Neural cell (in vitro differentiated cells): Measurements from ENCODE around the gene ALB. TPM values are rescaled to one million over a fixed set of nuclear protein-coding genes. Genes with fewer than 3 reads are reported as not detected.

Source experiments
- H2AFZ ChIP-seq: fragments of 200-600, 300-800 bp; sonication (generic), shearing (Covaris generic); 2 replicates; pipeline ENCODE4 v1.6.0; 2014; ENCODE audit warnings: low read depth, mild to moderate bottlenecking, antibody characterized with exemption, low read length, moderate library complexity
- H3F3A ChIP-seq: fragments of 200-600 bp; shearing (Covaris generic); 2 replicates; pipeline ENCODE4 v1.6.1; 2016; ENCODE audit warnings: mild to moderate bottlenecking, moderate library complexity, mixed read lengths, antibody characterized with exemption, low read length; ENCODE audit not compliant: insufficient read depth, poor library complexity, severe bottlenecking
- H3K27ac ChIP-seq: fragments of 200-600, 300-800 bp; sonication (generic), shearing (Covaris generic); 2 replicates; pipeline ENCODE4 v1.5.1; 2014; ENCODE audit warnings: mild to moderate bottlenecking, low read length, moderate library complexity
- H3K27me3 ChIP-seq: fragments of 300-800, 200-600 bp; sonication (generic), shearing (Covaris generic); 2 replicates; pipeline ENCODE4 v1.6.0; 2014; ENCODE audit warnings: mild to moderate bottlenecking, low read depth, low read length, moderate library complexity; ENCODE audit not compliant: insufficient read depth
- H3K36me3 ChIP-seq: fragments of 300-800, 200-600 bp; sonication (generic), shearing (Covaris generic); 2 replicates; pipeline ENCODE4 v1.5.1; 2014; ENCODE audit warnings: mild to moderate bottlenecking, antibody characterized with exemption, low read length, moderate library complexity; ENCODE audit not compliant: insufficient read depth
- H3K4me2 ChIP-seq: fragments of 300-800, 200-600 bp; sonication (generic), shearing (Covaris generic); 2 replicates; pipeline ENCODE4 v1.6.0; 2014; ENCODE audit warnings: mild to moderate bottlenecking, low read length
- H3K4me3 ChIP-seq: fragments of 300-800, 200-600 bp; sonication (generic), shearing (Covaris generic); 2 replicates; pipeline ENCODE4 v1.5.1; 2014; ENCODE audit warnings: mild to moderate bottlenecking, low read length, moderate library complexity
- H3K79me2 ChIP-seq: fragments of 200-600 bp; shearing (Covaris generic); replicated peaks from 2 replicates; pipeline ENCODE4 v1.6.0; 2014; ENCODE audit warnings: mild to moderate bottlenecking, low read length, moderate library complexity; ENCODE audit not compliant: insufficient read depth
- H3K9ac ChIP-seq: fragments of 300-800, 200-600 bp; sonication (generic), shearing (Covaris generic); 2 replicates; pipeline ENCODE4 v1.6.1; 2016; ENCODE audit warnings: mild to moderate bottlenecking, low read length, mixed read lengths
- H3K9me2 ChIP-seq: fragments of 200-600 bp; shearing (Covaris generic); 2 replicates; pipeline ENCODE4 v1.6.1; 2016; ENCODE audit warnings: mild to moderate bottlenecking, low read length, mixed read lengths; ENCODE audit not compliant: insufficient read depth
- H3K9me3 ChIP-seq: fragments of 200-600, 300-800 bp; sonication (generic), shearing (Covaris generic); 2 replicates; pipeline ENCODE4 v1.6.1; 2016; ENCODE audit warnings: mild to moderate bottlenecking, mixed run types, low read length, moderate library complexity, mixed read lengths
- H4K20me1 ChIP-seq: fragments of 200-600 bp; shearing (Covaris generic); 2 replicates; pipeline ENCODE4 v1.6.1; 2016; ENCODE audit warnings: mild to moderate bottlenecking, mixed run types; ENCODE audit not compliant: insufficient read depth
- CTCF ChIP-seq: fragments of 450-650 bp; IDR thresholded peaks from 2 replicates; pipeline ENCODE4 v1.5.1; 2014; ENCODE audit warnings: antibody characterized with exemption, mild to moderate bottlenecking, moderate library complexity; ENCODE audit not compliant: poor library complexity, severe bottlenecking
- EP300 ChIP-seq: fragments of 450-650 bp; conservative IDR thresholded peaks from 2 replicates; pipeline ENCODE4 v1.6.1; 2014; ENCODE audit warnings: antibody characterized with exemption, mild to moderate bottlenecking, moderate library complexity; ENCODE audit not compliant: poor library complexity, severe bottlenecking
- EZH2 ChIP-seq: fragments of 200-600, 300-800 bp; shearing (Covaris generic), sonication (generic); IDR thresholded peaks from 2 replicates; pipeline ENCODE4 v1.6.1; 2014; ENCODE audit warnings: antibody characterized with exemption, low read length, borderline replicate concordance, mild to moderate bottlenecking; ENCODE audit not compliant: insufficient read depth, poor library complexity, severe bottlenecking
- MXI1 ChIP-seq: fragments of 450-650 bp; conservative IDR thresholded peaks from 2 replicates; pipeline ENCODE4 v1.6.1; 2014; ENCODE audit warnings: antibody characterized with exemption, mild to moderate bottlenecking; ENCODE audit not compliant: poor library complexity, severe bottlenecking
- POLR2AphosphoS5 ChIP-seq: IDR thresholded peaks from 2 replicates; pipeline ENCODE4 v1.6.1; 2012
- RAD21 ChIP-seq: fragments of 450-650 bp; conservative IDR thresholded peaks from 2 replicates; pipeline ENCODE4 v1.6.1; 2014; ENCODE audit warnings: antibody characterized with exemption, mild to moderate bottlenecking, moderate library complexity
- REST ChIP-seq: IDR thresholded peaks from 2 replicates; pipeline ENCODE4 v1.6.1; 2012; ENCODE audit warnings: borderline replicate concordance
- SMC3 ChIP-seq: fragments of 450-650 bp; conservative IDR thresholded peaks from 2 replicates; pipeline ENCODE4 v1.6.1; 2014; ENCODE audit warnings: antibody characterized with exemption, mild to moderate bottlenecking, moderate library complexity; ENCODE audit not compliant: poor library complexity
- TAF1 ChIP-seq: IDR thresholded peaks from 2 replicates; pipeline ENCODE4 v1.6.1; 2012; ENCODE audit warnings: low read depth
- polyA plus RNA-seq: library from polyadenylated mRNA; depleted of rRNA; stranded (reverse); fragments of >200 nt; gene quantifications from 2 replicates; pipeline ENCODE4 v1.2.3, GENCODE V29; 2014

The ALB gene
- polyA plus RNA-seq, 1 donor from 2014 or later: 3.4 TPM

- Histone ChIP-seq H3F3A (no peaks in the 10 kb centered on the region), H3K9me3 (no peaks in the 10 kb centered on the region), H3K79me2 (no peaks in the 10 kb centered on the region), H3K9me2 (no peaks in the 10 kb centered on the region), H3K9ac (no peak overlapping the region), H3K36me3 (no peaks in the 10 kb centered on the region), H4K20me1 (no peaks in the 10 kb centered on the region), H3K4me2 (no peak overlapping the region), H3K27ac (no peak overlapping the region), H2AFZ (no peak overlapping the region), H3K27me3 (peaks cover 31% of the 10 kb centered on the region), H3K4me3 (no peak overlapping the region)
- no peak for TF ChIP-seq RAD21
- no peak for TF ChIP-seq POLR2AphosphoS5
- TF ChIP-seq EP300: no peak
- TF ChIP-seq MXI1: no peak
- TF ChIP-seq CTCF: no peak
- TF ChIP-seq TAF1: no peak
- no peak for TF ChIP-seq REST
- TF ChIP-seq SMC3: no peak
- TF ChIP-seq EZH2: no peak
These were observed 44.5 kb downstream of the ALB start for GRCh38 chr4:73448448-73449203.

GRCh38 chr4:73450398-73451004 is 46.4 kb downstream of the ALB start:
- TF ChIP-seq POLR2AphosphoS5: no peak
- no peak for TF ChIP-seq TAF1
- no peak for TF ChIP-seq CTCF
- no peak for TF ChIP-seq SMC3
- no peak for TF ChIP-seq REST
- no peak for TF ChIP-seq MXI1
- no peak for TF ChIP-seq EP300
- no peak for TF ChIP-seq EZH2
- no peak for TF ChIP-seq RAD21
- Histone ChIP-seq H3K27ac (no peak overlapping the region), H3K4me3 (no peak overlapping the region), H3K9me2 (no peaks in the 10 kb centered on the region), H2AFZ (no peak overlapping the region), H3K4me2 (no peak overlapping the region), H3K9ac (no peak overlapping the region), H4K20me1 (no peaks in the 10 kb centered on the region), H3K27me3 (peaks cover 31% of the 10 kb centered on the region), H3K79me2 (no peaks in the 10 kb centered on the region), H3F3A (no peaks in the 10 kb centered on the region), H3K9me3 (no peaks in the 10 kb centered on the region), H3K36me3 (no peaks in the 10 kb centered on the region)
